Thymus (tissue), 14 donors: ENCODE measurements around the gene ZACN. TPM values are rescaled to one million over a fixed set of nuclear protein-coding genes. Genes with fewer than 3 reads are reported as not detected.

ENCODE experiments used
- DNase-seq, 9 donors: peaks; one replicate each; pipeline ENCODE4 v3.0.0-alpha.2; 2013; ENCODE audit warnings: low spot score in 9 of 9, low read depth in 6 of 9, missing footprints in 1 of 9
- H3K27ac ChIP-seq, 2 donors: one replicate each; pipeline ENCODE4 v1.5.1; 2013; ENCODE audit warnings: control low read depth in 1 of 2, low read depth in 1 of 2, low read length in 1 of 2, mild to moderate bottlenecking in 1 of 2, moderate library complexity in 1 of 2
- H3K27me3 ChIP-seq, 2 donors: one replicate each; pipeline ENCODE4 v1.5.1; 2013; ENCODE audit warnings: low read length in 1 of 2; ENCODE audit not compliant: control insufficient read depth in 2 of 2, insufficient read depth in 1 of 2
- H3K36me3 ChIP-seq, 2 donors: one replicate each; pipeline ENCODE4 v1.5.1; 2013; ENCODE audit warnings: low read length in 1 of 2, mild to moderate bottlenecking in 1 of 2, moderate library complexity in 1 of 2; ENCODE audit not compliant: control insufficient read depth in 2 of 2, insufficient read depth in 2 of 2
- H3K4me1 ChIP-seq, 2 donors: one replicate each; pipeline ENCODE4 v1.5.1; 2013; ENCODE audit warnings: low read length in 2 of 2; ENCODE audit not compliant: control insufficient read depth in 2 of 2, insufficient read depth in 2 of 2
- H3K4me3 ChIP-seq, 2 donors: one replicate each; pipeline ENCODE4 v1.5.1; 2013; ENCODE audit warnings: low read length in 2 of 2, control low read depth in 1 of 2, mild to moderate bottlenecking in 1 of 2
- H3K9me3 ChIP-seq, 2 donors: one replicate each; pipeline ENCODE4 v1.5.1; 2013; ENCODE audit warnings: low read length in 1 of 2, mild to moderate bottlenecking in 1 of 2; ENCODE audit not compliant: control insufficient read depth in 2 of 2, insufficient read depth in 1 of 2
- WGBS: extraction: QIAGEN DNeasy Blood & Tissue Kit; methylation state at CpG from one replicate; pipeline ENCODE4 v1.1.7; 2013; 5-methylcytosine and 5-hydroxymethylcytosine counted together
- long read RNA-seq, 10 donors: transcript quantifications; one replicate each; lab custom pipeline, GENCODE V29; 2026
- polyA plus RNA-seq: library from polyadenylated mRNA; stranded (reverse); fragments of 200-250 nt; gene quantifications from one replicate; pipeline ENCODE4 v1.2.3, GENCODE V29; 2013
- total RNA-seq: library from RNA; stranded (reverse); fragments of 120-200 nt; gene quantifications from one replicate; pipeline ENCODE4 v1.2.4, GENCODE V29; 2013
- donor health status: healthy.

Gene ZACN
- total RNA-seq = 1.5 TPM
- polyA plus RNA-seq = 10.3 TPM
- long read RNA-seq, donor 1, transcript ZACN-205 (1 exons, 2,651 nt) = major isoform, 10 of 10 reads
- long read RNA-seq, donor 1, partial matches to known transcripts = 0 of 10 reads
- long read RNA-seq, donor 1, other reads (novel, unspliced or antisense) = 0 of 10 reads
- long read RNA-seq, donor 2 = 0 reads
- long read RNA-seq, donor 3, transcript ZACN-205 (1 exons, 2,651 nt) = major isoform, 112 of 160 reads
- long read RNA-seq, donor 3, partial matches to known transcripts = 36 of 160 reads
- long read RNA-seq, donor 3, other reads (novel, unspliced or antisense) = 12 of 160 reads
- long read RNA-seq, donor 4, transcript ZACN-205 (1 exons, 2,651 nt) = major isoform, 87 of 87 reads
- long read RNA-seq, donor 4, partial matches to known transcripts = 0 of 87 reads
- long read RNA-seq, donor 4, other reads (novel, unspliced or antisense) = 0 of 87 reads
- long read RNA-seq, donor 5, transcript ZACN-205 (1 exons, 2,651 nt) = major isoform, 135 of 184 reads
- long read RNA-seq, donor 5, partial matches to known transcripts = 36 of 184 reads
- long read RNA-seq, donor 5, other reads (novel, unspliced or antisense) = 13 of 184 reads
- long read RNA-seq, donor 6, transcript ZACN-205 (1 exons, 2,651 nt) = major isoform, 64 of 64 reads
- long read RNA-seq, donor 6, partial matches to known transcripts = 0 of 64 reads
- long read RNA-seq, donor 6, other reads (novel, unspliced or antisense) = 0 of 64 reads
- long read RNA-seq, donor 7, transcript ZACN-205 (1 exons, 2,651 nt) = major isoform, 93 of 93 reads
- long read RNA-seq, donor 7, partial matches to known transcripts = 0 of 93 reads
- long read RNA-seq, donor 7, other reads (novel, unspliced or antisense) = 0 of 93 reads
- long read RNA-seq, donor 8, transcript ZACN-205 (1 exons, 2,651 nt) = major isoform, 42 of 42 reads
- long read RNA-seq, donor 8, partial matches to known transcripts = 0 of 42 reads
- long read RNA-seq, donor 8, other reads (novel, unspliced or antisense) = 0 of 42 reads
- long read RNA-seq, donor 9, transcript ZACN-205 (1 exons, 2,651 nt) = major isoform, 56 of 68 reads
- long read RNA-seq, donor 9, partial matches to known transcripts = 12 of 68 reads
- long read RNA-seq, donor 9, other reads (novel, unspliced or antisense) = 0 of 68 reads
- long read RNA-seq, donor 10, transcript ZACN-205 (1 exons, 2,651 nt) = major isoform, 52 of 57 reads
- long read RNA-seq, donor 10, partial matches to known transcripts = 5 of 57 reads
- long read RNA-seq, donor 10, other reads (novel, unspliced or antisense) = 0 of 57 reads

DNA sequence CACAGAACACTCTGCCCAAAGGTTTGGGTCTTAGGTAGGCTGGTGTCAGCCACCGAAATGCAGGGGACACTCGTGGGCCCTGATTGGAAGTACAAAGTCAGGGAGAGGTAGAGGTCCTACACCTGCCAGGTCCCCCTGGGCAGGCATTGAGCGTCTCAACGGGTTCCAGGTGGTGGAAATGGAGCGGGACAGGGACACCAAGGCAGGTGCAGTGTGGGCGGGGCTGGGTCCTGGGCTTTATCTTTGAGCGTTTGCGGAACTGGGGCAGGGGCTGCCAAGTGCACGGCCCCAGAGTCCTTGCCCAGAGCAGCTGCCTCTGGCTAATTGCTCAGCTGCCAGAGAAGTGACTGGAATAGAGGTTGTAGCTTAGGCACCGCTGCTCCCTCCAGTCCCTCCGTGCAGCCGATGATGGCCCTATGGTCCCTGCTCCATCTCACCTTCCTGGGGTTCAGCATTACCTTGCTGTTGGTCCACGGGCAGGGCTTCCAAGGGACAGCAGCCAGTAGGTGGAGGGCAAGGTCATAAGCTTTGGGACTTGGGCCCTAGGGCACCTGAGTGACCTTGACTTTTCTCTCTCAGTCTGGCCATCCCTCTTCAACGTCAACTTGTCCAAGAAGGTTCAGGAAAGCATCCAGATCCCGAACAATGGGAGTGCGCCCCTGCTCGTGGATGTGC, at the start of gene ZACN:
ZACN (plus strand) TSS at position 323 of the 675 bp plus-strand sequence; CDS start at position 406, 83 bp downstream.
- WGBS = 75% methylated on average over 17 of the region's 17 CpGs
- peaks cover 24 to 25% of the 10 kb centered on the region in 2 donors for H3K36me3 ChIP-seq
- DNase-seq = no peak
- no peak within 1 kb of the TSS for H3K27ac ChIP-seq
- peaks cover 1 to 7% of the 10 kb centered on the region in 2 donors for H3K9me3 ChIP-seq
- H3K4me3 ChIP-seq = no peak within 1 kb of the TSS
- H3K27me3 ChIP-seq = peaks cover 50 to 67% of the 10 kb centered on the region in 2 donors
- peaks cover 21 to 61% of the 10 kb centered on the region in 2 donors for H3K4me1 ChIP-seq

DNA sequence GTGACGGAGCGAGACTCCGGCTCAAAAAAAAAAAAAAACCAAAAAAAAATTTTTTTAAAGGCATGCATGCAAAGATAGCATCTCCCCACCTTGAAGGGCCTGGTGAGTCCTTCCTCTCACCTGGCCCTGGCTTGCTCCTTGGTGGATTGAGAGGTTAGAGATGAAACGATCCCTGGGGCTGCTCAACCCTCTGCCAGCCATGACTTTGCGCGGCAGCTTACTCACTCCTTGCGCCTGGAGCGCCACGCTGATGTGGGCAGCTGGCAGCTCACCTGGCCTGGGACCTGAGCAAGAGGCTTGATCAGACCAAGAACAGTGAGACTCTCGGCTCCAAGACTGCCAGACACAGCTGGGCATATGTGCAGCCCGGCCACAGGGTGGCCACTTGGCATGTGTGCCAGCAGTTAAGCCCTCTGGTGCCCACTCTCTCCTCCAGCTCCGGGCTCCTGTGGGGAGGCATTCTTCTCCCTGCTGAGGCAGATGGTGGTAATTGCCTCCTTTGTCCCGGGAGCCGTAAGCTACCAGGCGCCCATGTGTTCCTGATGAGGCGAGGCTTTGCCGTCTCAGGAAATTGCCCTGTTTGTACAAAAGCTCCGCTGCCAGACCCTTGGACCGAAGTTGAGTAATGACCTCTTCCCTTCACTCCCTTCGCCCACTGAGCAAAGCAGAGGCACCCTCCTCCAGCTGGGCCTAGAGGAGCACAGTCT, 46.8 kb upstream of the ZACN start:
- H3K4me3 ChIP-seq = no peak overlapping the region
- DNase-seq = no peak
- H3K27ac ChIP-seq = no peak overlapping the region
- peaks cover 7 to 8% of the 10 kb centered on the region in 2 donors for H3K36me3 ChIP-seq
- 96% methylated on average over 20 of the region's 20 CpGs for WGBS
- no peaks in the 10 kb centered on the region for H3K27me3 ChIP-seq
- H3K9me3 ChIP-seq = peaks cover 0 to 10% of the 10 kb centered on the region in 2 donors
- peaks cover 7 to 29% of the 10 kb centered on the region in 2 donors for H3K4me1 ChIP-seq

DNA sequence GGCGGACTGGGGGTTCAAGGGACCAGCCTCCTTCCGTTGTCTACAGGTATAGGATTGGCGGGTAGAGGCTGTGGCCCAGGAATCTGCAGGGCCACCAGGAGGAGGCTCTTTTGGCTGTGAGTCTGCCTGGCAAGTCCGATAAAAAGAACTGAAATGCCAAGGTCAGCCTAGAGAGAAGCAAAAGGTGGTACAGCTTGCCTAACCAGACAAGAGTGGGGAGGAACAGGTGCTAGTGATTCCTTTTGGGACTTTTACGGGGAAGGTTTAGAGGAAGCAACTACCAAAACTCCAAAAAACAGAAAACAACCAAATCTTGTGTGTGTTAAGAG, 46.2 kb upstream of the ZACN start:
- WGBS = 99% methylated on average over 5 of the region's 5 CpGs

DNA sequence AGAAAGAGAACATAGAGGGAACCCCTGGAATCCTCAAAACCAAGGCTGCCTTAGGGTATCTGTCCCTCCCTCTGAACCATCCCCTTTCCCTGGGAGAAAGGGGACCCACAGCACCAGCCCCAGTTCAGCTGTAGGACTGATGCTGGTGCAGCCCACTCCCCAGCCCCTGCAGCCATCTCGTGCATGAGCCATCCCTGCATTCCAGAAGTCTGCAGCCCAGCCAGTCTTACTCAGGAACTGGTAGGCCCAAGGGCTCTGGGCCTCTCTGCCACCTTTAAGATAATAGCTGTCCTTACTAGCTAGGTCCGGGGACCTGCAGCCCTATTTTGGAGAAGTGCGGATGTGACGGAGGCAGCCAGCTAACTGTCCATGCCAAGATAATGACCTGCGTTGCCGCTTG, 45.8 kb upstream of the ZACN start:
- Histone ChIP-seq H3K27ac (no peak overlapping the region), H3K4me3 (no peak overlapping the region), H3K9me3 (peaks cover 0 to 10% of the 10 kb centered on the region in 2 donors), H3K36me3 (peaks cover 7 to 8% of the 10 kb centered on the region in 2 donors), H3K27me3 (no peaks in the 10 kb centered on the region), H3K4me1 (peaks cover 7 to 24% of the 10 kb centered on the region in 2 donors)
- WGBS = 99% methylated on average over 6 of the region's 6 CpGs
- DNase-seq = no peak

More for the DNA sequence above, 46.2 kb upstream of the ZACN start:
- Histone ChIP-seq H3K36me3 (peaks cover 7 to 8% of the 10 kb centered on the region in 2 donors), H3K4me3 (no peak overlapping the region), H3K27ac (no peak overlapping the region), H3K27me3 (no peaks in the 10 kb centered on the region), H3K4me1 (peaks cover 7 to 25% of the 10 kb centered on the region in 2 donors), H3K9me3 (peaks cover 0 to 10% of the 10 kb centered on the region in 2 donors)
- DNase-seq = no peak

DNA sequence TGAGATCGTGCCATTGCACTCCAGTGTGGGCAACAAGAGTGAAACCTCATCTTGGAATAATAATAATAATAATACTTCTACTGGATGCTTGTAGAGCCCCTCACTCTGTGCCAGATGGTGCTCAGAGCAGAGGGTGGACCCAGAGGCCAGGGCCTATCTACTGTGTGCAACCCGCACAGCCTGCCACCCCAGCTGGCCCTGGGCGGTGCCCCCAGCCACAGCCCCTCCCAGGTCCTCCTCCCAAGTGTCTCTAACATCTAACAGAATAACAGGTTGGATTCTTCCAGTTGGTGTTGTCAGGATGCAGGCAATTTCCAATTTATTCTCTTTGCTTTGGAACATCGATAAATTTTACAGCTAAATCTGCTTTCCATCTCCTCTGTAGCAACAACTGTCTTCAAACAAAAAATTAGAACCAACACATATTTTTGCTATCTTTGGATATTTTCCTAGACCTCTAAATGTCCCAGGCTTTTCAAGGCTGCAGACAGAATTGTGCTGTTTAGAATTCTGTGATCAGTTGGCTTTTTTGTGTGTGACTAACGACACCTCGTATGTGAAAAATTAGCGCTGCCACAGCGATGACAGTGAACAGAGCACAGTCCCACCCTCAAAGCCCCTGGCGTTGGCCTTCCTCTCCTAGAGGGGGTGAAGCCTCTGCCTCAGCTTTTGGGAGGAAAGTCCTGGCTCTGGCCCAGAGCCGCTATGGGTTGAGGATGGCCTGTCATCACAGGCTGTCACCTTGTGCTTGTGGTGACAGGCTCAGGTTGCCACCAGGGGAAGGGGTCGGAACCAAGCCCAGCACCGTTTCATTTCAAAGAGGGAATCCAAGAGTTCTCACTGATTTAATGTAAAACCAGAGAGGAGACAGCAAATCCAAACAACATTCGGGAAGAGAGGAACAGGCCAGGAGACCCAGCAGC, 44.3 kb upstream of the ZACN start:
- no peak for DNase-seq
- peaks cover 2 to 8% of the 10 kb centered on the region in 2 donors for H3K4me1 ChIP-seq
- H3K27ac ChIP-seq = no peak overlapping the region
- H3K9me3 ChIP-seq = peaks cover 0 to 10% of the 10 kb centered on the region in 2 donors
- 94% methylated on average over 13 of the region's 13 CpGs for WGBS
- no peaks in the 10 kb centered on the region for H3K27me3 ChIP-seq
- no peak overlapping the region for H3K4me3 ChIP-seq
- peaks cover 20 to 23% of the 10 kb centered on the region in 2 donors for H3K36me3 ChIP-seq

DNA sequence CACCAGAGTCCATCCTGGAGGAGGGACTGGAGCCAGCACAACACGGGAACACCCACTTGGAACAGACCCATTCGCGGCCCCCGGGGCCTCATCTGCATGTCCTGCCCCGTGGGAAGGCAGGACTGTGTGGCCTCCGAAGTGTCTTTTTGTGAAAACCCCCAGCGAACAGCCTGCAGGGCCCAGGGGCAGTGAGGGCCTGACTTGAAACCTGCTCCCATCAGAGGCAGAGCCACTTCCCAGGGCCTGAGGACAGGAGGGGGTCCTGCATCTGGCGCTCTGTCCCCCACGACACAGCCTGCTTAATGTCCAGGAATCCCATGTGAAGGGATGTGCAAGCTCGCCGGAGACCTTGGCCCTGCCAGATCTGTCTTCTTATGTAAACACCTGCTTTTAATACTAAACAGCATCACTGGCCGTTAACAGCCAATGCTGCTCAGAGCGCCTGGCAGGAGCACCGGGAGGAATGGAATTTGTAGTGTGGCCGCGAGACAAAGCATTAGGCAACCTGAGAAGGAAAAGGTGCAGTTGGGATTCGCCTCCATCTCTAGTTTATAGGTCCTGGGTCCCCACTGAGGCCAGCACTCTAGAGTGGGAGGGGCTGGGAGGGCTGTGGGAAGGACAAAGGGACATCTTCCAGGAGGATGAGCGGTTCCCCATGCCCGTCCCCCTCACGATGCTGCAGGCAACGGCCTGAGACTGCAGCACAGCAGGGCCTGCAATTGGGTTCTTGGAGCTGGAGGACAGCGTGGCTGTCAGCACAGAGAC, 42.3 kb upstream of the ZACN start:
- Histone ChIP-seq H3K9me3 (peaks cover 0 to 10% of the 10 kb centered on the region in 2 donors), H3K27ac (no peak overlapping the region), H3K36me3 (peaks cover 40 to 43% of the 10 kb centered on the region in 2 donors), H3K27me3 (no peaks in the 10 kb centered on the region), H3K4me1 (peaks cover 0 to 3% of the 10 kb centered on the region in 2 donors), H3K4me3 (no peak overlapping the region)
- WGBS = 95% methylated on average over 22 of the region's 22 CpGs
- no peak for DNase-seq

DNA sequence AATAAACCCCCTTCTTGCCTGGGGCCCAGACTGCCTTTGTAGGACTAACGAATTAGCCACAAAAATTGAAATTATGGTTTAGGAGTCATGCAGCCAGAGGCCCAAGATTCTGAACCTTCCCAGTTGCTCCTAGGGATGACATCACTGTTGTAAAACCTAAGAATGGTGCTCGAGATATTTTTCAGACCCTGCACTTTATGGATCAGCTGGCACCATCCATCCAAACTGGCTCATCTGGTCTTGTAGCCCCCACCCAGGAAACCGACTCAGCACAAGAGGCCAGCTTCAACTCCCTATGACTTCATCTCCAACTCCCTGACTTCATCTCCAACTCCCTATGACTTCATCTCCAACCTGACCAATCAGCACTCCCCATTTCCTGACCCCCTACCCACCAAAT, 40.9 kb upstream of the ZACN start:
- Histone ChIP-seq H3K4me3 (no peak overlapping the region), H3K27me3 (no peaks in the 10 kb centered on the region), H3K9me3 (peaks cover 0 to 4% of the 10 kb centered on the region in 2 donors), H3K27ac (no peak overlapping the region), H3K4me1 (peaks cover 0 to 3% of the 10 kb centered on the region in 2 donors), H3K36me3 (peaks cover 47 to 54% of the 10 kb centered on the region in 2 donors)
- DNase-seq = no peak
- WGBS = 97% methylated on average over 3 of the region's 3 CpGs
